Measurements from ENCODE around the gene AKAP6. TPM values are rescaled to one million over a fixed set of nuclear protein-coding genes. Genes with fewer than 3 reads are reported as not detected.

The AKAP6 gene
- total RNA-seq, 1 donor from 2014 or later = 8.5 TPM

- Mint-ChIP-seq H3K9me3 (no peaks in the 10 kb centered on the region), H3K27me3 (ENCODE audit: low read depth) (no peaks in the 10 kb centered on the region), H3K4me1 (peaks cover 28% of the 10 kb centered on the region), H3K27ac (peak overlapping the region; percentile 47), H3K4me3 (no peak overlapping the region), H3K36me3 (no peaks in the 10 kb centered on the region)
- DNase-seq (ENCODE audit: low spot score in 2 of 2, unreplicated experiment in 2 of 2) = no peak
- no peak for TF ChIP-seq CTCF (IDR thresholded peaks at IDR 0.05; ENCODE audit: unreplicated experiment)
Measured at GRCh38 chr14:32397861-32398640, 69.0 kb downstream of the AKAP6 start.

DNA sequence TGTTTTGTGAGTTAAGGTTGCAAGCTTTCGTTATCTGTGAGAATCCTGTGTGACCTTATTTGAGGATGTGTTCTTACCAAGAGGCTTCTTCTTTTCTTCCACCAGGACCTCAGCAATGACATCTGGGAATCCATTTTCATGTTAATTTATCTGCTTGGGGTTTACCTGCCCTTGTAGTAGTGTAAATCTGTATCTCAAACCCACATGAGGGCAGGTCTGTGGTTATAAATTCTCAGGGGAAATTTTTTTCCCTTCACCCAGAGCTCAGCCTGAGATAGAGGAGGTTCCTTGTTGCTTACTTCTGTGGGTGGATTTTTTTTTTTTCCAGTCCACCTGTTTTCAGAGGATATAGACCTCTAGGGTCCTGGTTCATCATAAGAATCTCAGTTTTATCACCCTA is 70.8 kb downstream of the AKAP6 start:
- Mint-ChIP-seq H3K4me3 (no peak overlapping the region), H3K27ac (no peak overlapping the region), H3K9me3 (no peaks in the 10 kb centered on the region), H3K4me1 (peaks cover 40% of the 10 kb centered on the region), H3K27me3 (ENCODE audit: low read depth) (no peaks in the 10 kb centered on the region), H3K36me3 (no peaks in the 10 kb centered on the region)
- no peak for DNase-seq (ENCODE audit: low spot score in 2 of 2, unreplicated experiment in 2 of 2)
- TF ChIP-seq CTCF (IDR thresholded peaks at IDR 0.05; ENCODE audit: unreplicated experiment) = no peak

GRCh38 chr14:32400480-32400879 is 71.4 kb downstream of the AKAP6 start:
- Mint-ChIP-seq H3K36me3 (no peaks in the 10 kb centered on the region), H3K27me3 (ENCODE audit: low read depth) (no peaks in the 10 kb centered on the region), H3K27ac (no peak overlapping the region), H3K4me3 (no peak overlapping the region), H3K9me3 (no peaks in the 10 kb centered on the region), H3K4me1 (peaks cover 43% of the 10 kb centered on the region)
- no peak for DNase-seq (ENCODE audit: low spot score in 2 of 2, unreplicated experiment in 2 of 2)
- TF ChIP-seq CTCF (IDR thresholded peaks at IDR 0.05; ENCODE audit: unreplicated experiment) = no peak

- peaks cover 51% of the 10 kb centered on the region for H3K4me1 Mint-ChIP-seq
- H3K9me3 Mint-ChIP-seq = no peaks in the 10 kb centered on the region
- TF ChIP-seq CTCF (IDR thresholded peaks at IDR 0.05; ENCODE audit: unreplicated experiment) = no peak
- H3K27ac Mint-ChIP-seq = no peak overlapping the region
- no peak for DNase-seq (ENCODE audit: low spot score in 2 of 2, unreplicated experiment in 2 of 2)
- no peak overlapping the region for H3K4me3 Mint-ChIP-seq
- no peaks in the 10 kb centered on the region for H3K27me3 Mint-ChIP-seq (ENCODE audit: low read depth)
- no peaks in the 10 kb centered on the region for H3K36me3 Mint-ChIP-seq
Measured at GRCh38 chr14:32403021-32403420, 73.9 kb downstream of the AKAP6 start.

GRCh38 chr14:32403688-32404087 is 74.6 kb downstream of the AKAP6 start:
- Mint-ChIP-seq H3K27ac (no peak overlapping the region), H3K4me1 (peaks cover 50% of the 10 kb centered on the region), H3K27me3 (ENCODE audit: low read depth) (no peaks in the 10 kb centered on the region), H3K4me3 (no peak overlapping the region), H3K36me3 (no peaks in the 10 kb centered on the region), H3K9me3 (no peaks in the 10 kb centered on the region)
- no peak for DNase-seq (ENCODE audit: low spot score in 2 of 2, unreplicated experiment in 2 of 2)
- no peak for TF ChIP-seq CTCF (IDR thresholded peaks at IDR 0.05; ENCODE audit: unreplicated experiment)

Data from mesothelial cell of epicardium (in vitro differentiated cells).